ENCODE measurements around the gene LEMD3.

The LEMD3 gene

DNA sequence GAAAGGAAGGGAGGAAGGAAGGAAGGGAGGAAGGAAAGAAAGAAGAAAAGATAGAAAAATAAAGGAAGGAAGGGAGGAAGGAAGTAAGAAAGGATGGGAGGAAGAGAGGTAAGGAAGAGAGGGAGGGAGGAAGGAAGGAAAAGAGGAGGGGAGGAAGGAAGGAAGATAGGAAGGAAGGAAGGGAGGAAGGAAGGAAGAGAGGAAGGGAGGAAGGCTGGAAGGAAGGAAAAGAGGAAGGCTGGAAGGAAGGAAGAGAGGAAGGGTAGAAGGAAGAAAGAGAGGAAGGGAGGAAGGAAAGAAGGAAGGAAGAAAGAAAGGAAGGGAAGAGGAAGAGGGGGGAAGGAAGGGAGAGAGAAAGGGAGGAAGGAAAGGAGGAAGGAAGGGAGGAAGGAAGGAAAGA lies 35.5 kb upstream of the LEMD3 start:
- ChIA-PET CTCF (interaction anchor here (1.0 kb wide), 1 partner anchor 9 kb away, joined by 6 read pairs; no protein-coding TSS in a partner anchor), POLR2A (no interaction called here)
- Histone ChIP-seq H3K36me3 (ENCODE audit: control insufficient read depth in 2 of 2, insufficient read depth in 1 of 2, low read length in 2 of 2) (no peaks in the 10 kb centered on the region), H3K4me3 (ENCODE audit: low read depth, low read length) (no peak overlapping the region), H3K4me1 (ENCODE audit: control insufficient read depth, insufficient read depth, low read length) (no peaks in the 10 kb centered on the region), H3K9me3 (ENCODE audit: control insufficient read depth, insufficient read depth, low read depth, low read length) (no peaks in the 10 kb centered on the region), H3K27ac (ENCODE audit: extremely low read depth, low read depth, low read length) (no peak overlapping the region)
- TF ChIP-seq ZNF530 (tag by site-specific recombination; IDR thresholded peaks at IDR 0.05; ENCODE audit: low read depth): no peak
- TF ChIP-seq ZNF366 (tag by site-specific recombination; conservative IDR thresholded peaks at IDR 0.05): peak; percentile 95
- peak; percentile 72; the same call in 1 of the 2 replicates for TF ChIP-seq ZNF311 (tag by site-specific recombination; IDR thresholded peaks at IDR 0.05; ENCODE audit: borderline replicate concordance)
- no peak for TF ChIP-seq ZNF184 (tag by site-specific recombination; IDR thresholded peaks at IDR 0.05)
- no peak for TF ChIP-seq ZNF621 (tag by site-specific recombination; IDR thresholded peaks at IDR 0.05)
- TF ChIP-seq EGR2 (tag by site-specific recombination; IDR thresholded peaks at IDR 0.05; ENCODE audit: low read depth): no peak
- no peak for TF ChIP-seq ZNF654 (tag by site-specific recombination; IDR thresholded peaks at IDR 0.05; ENCODE audit: low read depth)
- TF ChIP-seq ZNF549 (tag by site-specific recombination; IDR thresholded peaks at IDR 0.05): no peak
- no peak for TF ChIP-seq ZNF830 (tag by site-specific recombination; IDR thresholded peaks at IDR 0.05; ENCODE audit: low read depth)
- TF ChIP-seq, protein P1, sequence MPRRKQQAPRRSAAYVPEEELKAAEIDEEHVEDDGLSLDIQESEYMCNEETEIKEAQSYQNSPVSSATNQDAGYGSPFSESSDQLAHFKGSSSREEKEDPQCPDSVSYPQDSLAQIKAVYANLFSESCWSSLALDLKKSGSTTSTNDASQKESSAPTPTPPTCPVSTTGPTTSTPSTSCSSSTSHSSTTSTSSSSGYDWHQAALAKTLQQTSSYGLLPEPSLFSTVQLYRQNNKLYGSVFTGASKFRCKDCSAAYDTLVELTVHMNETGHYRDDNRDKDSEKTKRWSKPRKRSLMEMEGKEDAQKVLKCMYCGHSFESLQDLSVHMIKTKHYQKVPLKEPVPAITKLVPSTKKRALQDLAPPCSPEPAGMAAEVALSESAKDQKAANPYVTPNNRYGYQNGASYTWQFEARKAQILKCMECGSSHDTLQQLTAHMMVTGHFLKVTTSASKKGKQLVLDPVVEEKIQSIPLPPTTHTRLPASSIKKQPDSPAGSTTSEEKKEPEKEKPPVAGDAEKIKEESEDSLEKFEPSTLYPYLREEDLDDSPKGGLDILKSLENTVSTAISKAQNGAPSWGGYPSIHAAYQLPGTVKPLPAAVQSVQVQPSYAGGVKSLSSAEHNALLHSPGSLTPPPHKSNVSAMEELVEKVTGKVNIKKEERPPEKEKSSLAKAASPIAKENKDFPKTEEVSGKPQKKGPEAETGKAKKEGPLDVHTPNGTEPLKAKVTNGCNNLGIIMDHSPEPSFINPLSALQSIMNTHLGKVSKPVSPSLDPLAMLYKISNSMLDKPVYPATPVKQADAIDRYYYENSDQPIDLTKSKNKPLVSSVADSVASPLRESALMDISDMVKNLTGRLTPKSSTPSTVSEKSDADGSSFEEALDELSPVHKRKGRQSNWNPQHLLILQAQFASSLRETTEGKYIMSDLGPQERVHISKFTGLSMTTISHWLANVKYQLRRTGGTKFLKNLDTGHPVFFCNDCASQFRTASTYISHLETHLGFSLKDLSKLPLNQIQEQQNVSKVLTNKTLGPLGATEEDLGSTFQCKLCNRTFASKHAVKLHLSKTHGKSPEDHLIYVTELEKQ (tag by site-specific recombination; IDR thresholded peaks at IDR 0.05; ENCODE audit: borderline replicate concordance): no peak
- TF ChIP-seq WT1 (tag by site-specific recombination; IDR thresholded peaks at IDR 0.05): no peak
- TF ChIP-seq, protein P2, sequence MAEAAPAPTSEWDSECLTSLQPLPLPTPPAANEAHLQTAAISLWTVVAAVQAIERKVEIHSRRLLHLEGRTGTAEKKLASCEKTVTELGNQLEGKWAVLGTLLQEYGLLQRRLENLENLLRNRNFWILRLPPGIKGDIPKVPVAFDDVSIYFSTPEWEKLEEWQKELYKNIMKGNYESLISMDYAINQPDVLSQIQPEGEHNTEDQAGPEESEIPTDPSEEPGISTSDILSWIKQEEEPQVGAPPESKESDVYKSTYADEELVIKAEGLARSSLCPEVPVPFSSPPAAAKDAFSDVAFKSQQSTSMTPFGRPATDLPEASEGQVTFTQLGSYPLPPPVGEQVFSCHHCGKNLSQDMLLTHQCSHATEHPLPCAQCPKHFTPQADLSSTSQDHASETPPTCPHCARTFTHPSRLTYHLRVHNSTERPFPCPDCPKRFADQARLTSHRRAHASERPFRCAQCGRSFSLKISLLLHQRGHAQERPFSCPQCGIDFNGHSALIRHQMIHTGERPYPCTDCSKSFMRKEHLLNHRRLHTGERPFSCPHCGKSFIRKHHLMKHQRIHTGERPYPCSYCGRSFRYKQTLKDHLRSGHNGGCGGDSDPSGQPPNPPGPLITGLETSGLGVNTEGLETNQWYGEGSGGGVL (tag by site-specific recombination; IDR thresholded peaks at IDR 0.05): peak; percentile 6; the same call in 1 of the 2 replicates
- no peak for TF ChIP-seq ZNF544 (tag by site-specific recombination; IDR thresholded peaks at IDR 0.05)
- TF ChIP-seq GLI4 (tag by site-specific recombination; IDR thresholded peaks at IDR 0.05): no peak
- TF ChIP-seq, protein P3, sequence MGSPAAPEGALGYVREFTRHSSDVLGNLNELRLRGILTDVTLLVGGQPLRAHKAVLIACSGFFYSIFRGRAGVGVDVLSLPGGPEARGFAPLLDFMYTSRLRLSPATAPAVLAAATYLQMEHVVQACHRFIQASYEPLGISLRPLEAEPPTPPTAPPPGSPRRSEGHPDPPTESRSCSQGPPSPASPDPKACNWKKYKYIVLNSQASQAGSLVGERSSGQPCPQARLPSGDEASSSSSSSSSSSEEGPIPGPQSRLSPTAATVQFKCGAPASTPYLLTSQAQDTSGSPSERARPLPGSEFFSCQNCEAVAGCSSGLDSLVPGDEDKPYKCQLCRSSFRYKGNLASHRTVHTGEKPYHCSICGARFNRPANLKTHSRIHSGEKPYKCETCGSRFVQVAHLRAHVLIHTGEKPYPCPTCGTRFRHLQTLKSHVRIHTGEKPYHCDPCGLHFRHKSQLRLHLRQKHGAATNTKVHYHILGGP (tag by site-specific recombination; IDR thresholded peaks at IDR 0.05): peak; percentile 31; the same call in 1 of the 2 replicates
- no peak for TF ChIP-seq ZNF157 (tag by site-specific recombination; IDR thresholded peaks at IDR 0.05)
- TF ChIP-seq, protein P4, sequence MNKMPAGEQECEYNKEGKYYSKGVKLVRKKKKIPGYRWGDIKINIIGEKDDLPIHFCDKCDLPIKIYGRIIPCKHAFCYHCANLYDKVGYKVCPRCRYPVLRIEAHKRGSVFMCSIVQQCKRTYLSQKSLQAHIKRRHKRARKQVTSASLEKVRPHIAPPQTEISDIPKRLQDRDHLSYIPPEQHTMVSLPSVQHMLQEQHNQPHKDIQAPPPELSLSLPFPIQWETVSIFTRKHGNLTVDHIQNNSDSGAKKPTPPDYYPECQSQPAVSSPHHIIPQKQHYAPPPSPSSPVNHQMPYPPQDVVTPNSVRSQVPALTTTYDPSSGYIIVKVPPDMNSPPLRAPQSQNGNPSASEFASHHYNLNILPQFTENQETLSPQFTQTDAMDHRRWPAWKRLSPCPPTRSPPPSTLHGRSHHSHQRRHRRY (tag by site-specific recombination; IDR thresholded peaks at IDR 0.05): no peak
- no peak for TF ChIP-seq ZNF658 (tag by site-specific recombination; IDR thresholded peaks at IDR 0.05)
- TF ChIP-seq GLIS2 (tag by site-specific recombination; IDR thresholded peaks at IDR 0.05): no peak
- no peak for TF ChIP-seq OSR2 (tag by site-specific recombination; IDR thresholded peaks at IDR 0.05)
- TF ChIP-seq ZNF19 (tag by site-specific recombination; IDR thresholded peaks at IDR 0.05; ENCODE audit: low read depth): no peak
- TF ChIP-seq, protein P5, sequence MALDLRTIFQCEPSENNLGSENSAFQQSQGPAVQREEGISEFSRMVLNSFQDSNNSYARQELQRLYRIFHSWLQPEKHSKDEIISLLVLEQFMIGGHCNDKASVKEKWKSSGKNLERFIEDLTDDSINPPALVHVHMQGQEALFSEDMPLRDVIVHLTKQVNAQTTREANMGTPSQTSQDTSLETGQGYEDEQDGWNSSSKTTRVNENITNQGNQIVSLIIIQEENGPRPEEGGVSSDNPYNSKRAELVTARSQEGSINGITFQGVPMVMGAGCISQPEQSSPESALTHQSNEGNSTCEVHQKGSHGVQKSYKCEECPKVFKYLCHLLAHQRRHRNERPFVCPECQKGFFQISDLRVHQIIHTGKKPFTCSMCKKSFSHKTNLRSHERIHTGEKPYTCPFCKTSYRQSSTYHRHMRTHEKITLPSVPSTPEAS (tag by site-specific recombination; IDR thresholded peaks at IDR 0.05): no peak
- TF ChIP-seq ZNF341 (tag by site-specific recombination; IDR thresholded peaks at IDR 0.05; ENCODE audit: low read depth): no peak
- TF ChIP-seq KLF9 (tag by site-specific recombination; IDR thresholded peaks at IDR 0.05; ENCODE audit: low read depth): no peak
- TF ChIP-seq ZNF707 (tag by site-specific recombination; IDR thresholded peaks at IDR 0.05): peak; percentile 7; the same call in 1 of the 2 replicates
- no peak for TF ChIP-seq ZNF596 (tag by site-specific recombination; IDR thresholded peaks at IDR 0.05)
- TF ChIP-seq SP2 (tag by site-specific recombination; IDR thresholded peaks at IDR 0.05): no peak
- no peak for TF ChIP-seq ZNF391 (tag by site-specific recombination; IDR thresholded peaks at IDR 0.05; ENCODE audit: borderline replicate concordance, low read depth)
- TF ChIP-seq ZNF624 (tag by site-specific recombination; IDR thresholded peaks at IDR 0.05): no peak
- TF ChIP-seq ZNF2 (tag by site-specific recombination; IDR thresholded peaks at IDR 0.05): no peak
- no peak for TF ChIP-seq ZNF394 (tag by site-specific recombination; IDR thresholded peaks at IDR 0.05; ENCODE audit: borderline replicate concordance)
- TF ChIP-seq SETDB1 (IDR thresholded peaks at IDR 0.05; ENCODE audit: insufficient read length, low read length): no peak

Measured in HEK293 (cell line).